Stimulated activated effector memory CD8-positive, alpha-beta T cell treated with anti-CD3 and anti-CD28 coated beads, Interleukin-12 subunit alpha, Interleukin-12 subunit beta, amount 100 ng/mL, for 72 hours (primary cell): ENCODE measurements around the gene FOXN3.
"Not testable (repeated sequence)": the region's sequence is repeated elsewhere in the genome, so short reads cannot be mapped to it uniquely, and the experiment has no call there.

Experiments
- ATAC-seq: fragments of 150-1000 bp; cut with Tn5 transposase; 2 replicates; pipeline ENCODE4 v1.10.0; 2021
- DNase-seq, 2 donors: peaks; one replicate each; pipeline ENCODE4 v3.0.0; 2021 to 2022; ENCODE audit warnings: low spot score in 2 of 2
- H3K27ac Mint-ChIP-seq: one replicate; pipeline ENCODE4 v1.8.0; 2022; ENCODE audit warnings: mild to moderate bottlenecking, mixed read lengths
- H3K36me3 Mint-ChIP-seq: one replicate; pipeline ENCODE4 v1.8.0; 2022; ENCODE audit warnings: mild to moderate bottlenecking, mixed read lengths
- H3K4me1 Mint-ChIP-seq: one replicate; pipeline ENCODE4 v1.8.0; 2022; ENCODE audit warnings: mixed read lengths
- H3K4me3 Mint-ChIP-seq: one replicate; pipeline ENCODE4 v1.8.0; 2022; ENCODE audit warnings: mild to moderate bottlenecking, mixed read lengths
- H3K9me3 Mint-ChIP-seq: one replicate; pipeline ENCODE4 v1.8.0; 2022; ENCODE audit warnings: mixed read lengths

FOXN3 gene

DNA sequence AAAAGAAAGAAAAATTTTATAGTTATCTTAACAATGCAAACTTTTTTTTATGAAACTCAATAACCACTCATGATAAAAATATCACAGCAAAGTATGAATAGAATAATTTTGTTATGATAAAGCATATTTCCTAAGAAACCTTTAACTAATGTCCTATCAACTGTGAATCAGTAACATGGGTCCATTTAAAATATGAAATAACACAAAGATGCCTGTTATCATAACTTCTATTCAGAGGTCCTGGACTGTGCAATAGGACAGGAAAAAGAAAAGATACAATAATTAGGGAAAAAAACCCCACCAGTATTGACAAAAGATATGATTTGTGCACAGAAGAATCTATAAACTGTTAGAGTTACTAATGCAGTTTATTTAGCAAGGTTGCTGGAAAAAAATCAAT is 245.4 kb downstream of the FOXN3 start:
- H3K4me1 Mint-ChIP-seq: no peaks in the 10 kb centered on the region
- peaks cover 39% of the 10 kb centered on the region for H3K36me3 Mint-ChIP-seq
- no peak overlapping the region for H3K27ac Mint-ChIP-seq

DNA sequence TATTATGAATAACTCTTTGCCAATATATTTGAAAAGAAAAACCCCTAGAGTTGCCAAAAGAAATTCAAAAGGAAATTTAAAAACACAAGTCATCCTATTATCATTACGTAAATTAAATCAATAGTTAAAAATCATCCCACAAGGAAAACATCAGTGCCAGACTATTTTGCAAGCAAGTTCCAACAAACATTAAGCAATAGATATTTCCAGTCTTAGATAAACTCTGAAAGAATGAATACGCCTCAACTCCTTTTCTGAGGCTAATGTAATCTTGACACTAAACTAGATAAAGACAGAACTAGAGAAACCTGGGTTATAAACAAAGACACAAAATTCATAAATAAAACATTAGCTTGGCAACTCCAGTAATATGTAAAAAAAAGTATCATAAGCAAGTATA is 245.9 kb downstream of the FOXN3 start:
- H3K36me3 Mint-ChIP-seq: peaks cover 35% of the 10 kb centered on the region
- no peak overlapping the region for H3K27ac Mint-ChIP-seq
- H3K4me3 Mint-ChIP-seq: no peak overlapping the region
- ATAC-seq: no peak
- DNase-seq: no peak
- no peaks in the 10 kb centered on the region for H3K9me3 Mint-ChIP-seq
- no peaks in the 10 kb centered on the region for H3K4me1 Mint-ChIP-seq

More for the DNA sequence above, 245.4 kb downstream of the FOXN3 start:
- no peak for ATAC-seq
- no peak for DNase-seq
- Mint-ChIP-seq H3K4me3 (no peak overlapping the region), H3K9me3 (no peaks in the 10 kb centered on the region)

DNA sequence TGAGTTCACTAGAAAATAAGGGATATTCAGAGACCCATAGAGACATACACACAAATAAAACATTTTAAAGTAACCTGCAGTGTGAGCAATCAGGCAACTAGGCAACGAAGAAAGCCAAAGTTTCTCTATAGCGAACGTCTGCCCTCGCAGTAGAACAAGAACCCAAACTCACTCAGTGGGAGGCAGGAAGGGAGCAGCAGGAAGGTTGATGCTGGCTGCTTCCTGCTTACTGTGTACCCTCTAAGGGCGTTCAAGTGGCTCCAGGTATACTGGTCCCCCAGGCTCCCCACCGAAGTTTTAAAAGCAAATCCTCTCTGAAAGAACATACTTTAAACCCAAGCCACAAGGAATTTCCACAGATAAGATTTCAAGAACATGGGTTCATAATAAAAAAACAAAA is 249.3 kb downstream of the FOXN3 start:
- Mint-ChIP-seq H3K4me1 (peaks cover 18% of the 10 kb centered on the region), H3K4me3 (no peak overlapping the region), H3K27ac (no peak overlapping the region), H3K36me3 (peaks cover 36% of the 10 kb centered on the region), H3K9me3 (no peaks in the 10 kb centered on the region)
- no peak for ATAC-seq
- DNase-seq: no peak

DNA sequence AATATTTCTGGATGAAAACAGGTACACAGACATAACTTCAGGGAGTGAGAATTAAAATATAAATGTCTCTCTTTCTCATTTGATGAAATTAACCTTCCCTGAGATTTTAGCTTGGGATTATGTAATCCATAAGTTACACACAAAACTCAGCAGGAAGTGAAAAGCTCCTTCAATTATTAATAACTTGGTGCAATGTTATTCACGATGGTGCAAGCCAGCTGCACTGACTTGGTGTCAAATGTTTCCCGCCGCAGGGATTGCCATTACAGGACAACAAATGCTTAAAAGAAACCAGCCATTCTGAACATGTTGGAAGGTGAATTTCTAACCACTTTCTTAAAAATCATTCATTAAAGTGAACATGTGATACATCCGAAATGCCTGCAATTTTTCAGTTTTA is 250.4 kb downstream of the FOXN3 start:
- Mint-ChIP-seq H3K36me3 (peaks cover 42% of the 10 kb centered on the region), H3K4me3 (no peak overlapping the region), H3K27ac (no peak overlapping the region), H3K4me1 (peaks cover 18% of the 10 kb centered on the region), H3K9me3 (no peaks in the 10 kb centered on the region)
- DNase-seq (no peak), ATAC-seq (no peak)

GRCh38 chr14:89165189-89166181 is 251.5 kb downstream of the FOXN3 start:
- DNase-seq (no peak), ATAC-seq (peak; percentile 24)
- H3K36me3 Mint-ChIP-seq: peaks cover 53% of the 10 kb centered on the region
- H3K4me1 Mint-ChIP-seq: peaks cover 18% of the 10 kb centered on the region
- H3K9me3 Mint-ChIP-seq: no peaks in the 10 kb centered on the region
- H3K27ac Mint-ChIP-seq: peak overlapping the region; percentile 88
- H3K4me3 Mint-ChIP-seq: peak overlapping the region; percentile 41

DNA sequence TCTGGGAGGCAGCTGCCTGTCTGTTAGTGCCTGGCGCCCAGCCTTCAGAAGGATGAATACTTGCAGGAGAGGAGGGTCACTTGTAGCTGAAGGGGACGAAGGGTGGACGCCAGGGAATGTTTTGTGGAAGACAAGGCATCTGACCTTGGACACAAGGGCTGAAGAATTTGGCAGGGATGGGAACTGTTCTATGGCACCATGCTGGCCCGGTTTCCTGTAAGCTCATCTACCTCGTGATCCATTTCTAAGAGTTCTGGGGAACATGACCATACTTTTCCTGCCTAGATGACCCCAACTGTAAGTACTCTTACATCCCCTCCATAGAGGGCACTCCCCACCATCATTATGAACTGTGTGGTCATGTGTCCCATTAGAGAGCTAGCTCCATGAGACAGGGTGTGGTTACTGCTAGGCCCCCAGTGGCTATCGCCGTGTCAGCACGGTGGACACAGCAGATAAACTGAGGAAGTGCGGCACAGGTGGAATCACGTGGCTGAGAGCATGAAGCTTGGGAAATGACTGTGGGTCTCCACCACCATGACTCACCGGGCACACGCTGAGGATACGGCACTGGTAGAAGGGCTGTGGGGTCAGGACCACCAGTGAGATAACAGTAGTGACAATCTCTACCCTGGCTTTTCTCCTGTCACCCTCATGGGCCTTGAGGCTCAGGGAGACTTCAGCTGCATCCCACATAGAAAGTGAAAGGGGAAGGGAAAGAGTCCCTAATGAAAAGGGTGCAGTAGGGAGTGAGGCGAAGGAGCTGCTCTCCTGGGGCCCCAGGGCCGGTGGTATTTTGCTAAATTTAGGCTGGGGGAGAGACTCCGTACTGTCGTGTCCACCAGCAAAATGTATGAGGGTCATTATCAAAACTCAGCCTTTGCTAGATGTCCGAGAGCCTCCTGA is 252.6 kb downstream of the FOXN3 start:
- Mint-ChIP-seq H3K27ac (peak overlapping the region; percentile 88), H3K9me3 (no peaks in the 10 kb centered on the region), H3K36me3 (peaks cover 62% of the 10 kb centered on the region), H3K4me3 (no peak overlapping the region), H3K4me1 (peaks cover 18% of the 10 kb centered on the region)
- no peak for DNase-seq
- ATAC-seq: peak; percentile 32

DNA sequence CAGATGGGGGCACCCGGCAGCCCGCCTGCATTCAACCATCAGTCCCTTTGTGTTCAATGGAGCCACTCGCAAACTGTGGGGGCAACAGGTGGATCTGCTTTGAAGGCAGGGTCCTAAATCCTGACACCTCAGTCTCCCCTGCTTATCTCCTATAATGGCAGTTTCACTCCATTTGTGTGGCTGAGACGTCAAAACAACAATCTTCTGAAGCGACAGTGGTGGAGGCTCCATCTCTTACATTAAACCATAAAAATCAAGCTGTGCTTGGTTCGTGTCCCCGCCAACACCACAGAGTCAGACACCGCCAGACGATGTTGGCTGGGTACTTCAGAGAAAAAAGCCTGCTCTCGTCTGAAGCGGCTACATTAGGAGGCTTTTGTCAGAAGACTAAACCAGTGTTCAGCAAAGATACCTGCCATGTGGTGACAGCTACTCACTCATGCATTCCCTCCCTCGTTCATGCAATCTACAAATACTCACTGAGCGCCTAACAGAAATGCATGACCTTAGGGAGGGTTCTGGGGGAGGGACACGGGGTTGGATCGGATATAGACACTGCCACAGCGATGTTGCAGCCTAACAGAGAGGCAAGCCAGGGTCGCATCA is 253.9 kb downstream of the FOXN3 start:
- no peak for ATAC-seq
- H3K4me1 Mint-ChIP-seq: peaks cover 18% of the 10 kb centered on the region
- DNase-seq: no peak
- H3K27ac Mint-ChIP-seq: no peak overlapping the region
- no peak overlapping the region for H3K4me3 Mint-ChIP-seq
- peaks cover 66% of the 10 kb centered on the region for H3K36me3 Mint-ChIP-seq
- no peaks in the 10 kb centered on the region for H3K9me3 Mint-ChIP-seq

DNA sequence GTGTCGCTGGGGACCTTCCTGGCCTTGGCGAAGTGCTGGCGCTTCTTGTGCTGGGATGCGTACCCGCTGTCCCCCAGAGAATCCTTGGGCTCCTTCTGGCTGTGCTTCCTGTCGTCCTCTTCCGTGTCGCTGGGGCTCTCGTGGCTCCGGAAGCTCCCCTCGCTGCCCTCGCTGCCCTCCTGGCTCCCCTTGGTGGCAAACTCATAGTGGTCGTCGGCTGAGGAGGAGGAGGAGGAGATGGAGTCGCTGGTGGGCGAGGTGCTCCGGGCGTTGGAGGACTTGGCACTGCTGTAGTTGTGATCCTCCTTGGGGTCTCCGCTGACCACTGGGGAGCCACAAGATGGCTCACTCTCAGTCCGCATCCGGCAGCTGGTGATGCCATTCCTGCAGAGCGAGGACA is 254.4 kb downstream of the FOXN3 start:
- Mint-ChIP-seq H3K9me3 (no peaks in the 10 kb centered on the region), H3K4me1 (peaks cover 18% of the 10 kb centered on the region), H3K4me3 (no peak overlapping the region), H3K36me3 (peaks cover 68% of the 10 kb centered on the region), H3K27ac (no peak overlapping the region)
- no peak for ATAC-seq
- no peak for DNase-seq

DNA sequence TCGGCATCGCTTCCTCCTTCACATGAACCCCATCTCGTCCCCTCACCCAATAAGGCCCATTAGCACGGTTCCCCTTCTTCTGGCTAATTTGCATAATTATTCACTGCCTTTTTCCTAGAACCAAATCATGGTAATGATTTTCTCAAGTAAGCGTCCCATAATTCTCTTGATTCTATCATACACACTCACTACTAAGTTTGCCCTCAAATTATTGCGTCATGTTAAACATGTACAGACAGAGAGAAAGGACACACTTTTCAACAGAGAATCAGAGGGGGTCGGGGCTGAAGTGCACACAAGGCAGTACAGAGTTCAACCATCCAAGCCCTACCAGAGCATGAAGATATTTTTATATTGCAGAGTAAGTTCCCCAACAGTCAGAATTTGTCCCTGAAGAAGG is 256.6 kb downstream of the FOXN3 start:
- Mint-ChIP-seq H3K9me3 (no peaks in the 10 kb centered on the region), H3K4me3 (no peak overlapping the region), H3K27ac (peak overlapping the region; percentile 32), H3K4me1 (peaks cover 14% of the 10 kb centered on the region), H3K36me3 (peaks cover 66% of the 10 kb centered on the region)
- ATAC-seq (no peak), DNase-seq (no peak)

DNA sequence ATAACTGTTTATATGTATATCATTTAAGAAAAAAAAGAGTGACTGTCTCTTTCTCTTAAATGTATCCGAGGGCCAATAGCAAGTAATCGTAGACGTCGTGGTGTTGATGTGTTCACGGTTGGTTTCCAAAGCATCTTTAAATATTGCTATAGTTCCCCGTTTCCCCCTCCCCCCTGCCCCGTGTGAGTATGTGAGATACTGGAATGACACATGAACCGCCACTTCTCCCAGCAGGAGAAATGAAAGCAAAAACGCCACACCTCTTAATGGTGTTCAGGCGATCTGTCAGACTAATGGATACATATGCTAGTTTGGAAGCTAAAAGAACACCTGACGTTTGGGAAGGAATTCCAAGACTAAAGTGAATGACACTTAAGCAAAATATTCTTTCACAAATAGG is 258.3 kb downstream of the FOXN3 start:
- DNase-seq: no peak
- Mint-ChIP-seq H3K9me3 (no peaks in the 10 kb centered on the region), H3K27ac (no peak overlapping the region), H3K4me1 (no peaks in the 10 kb centered on the region), H3K36me3 (peaks cover 55% of the 10 kb centered on the region), H3K4me3 (no peak overlapping the region)
- ATAC-seq: no peak

DNA sequence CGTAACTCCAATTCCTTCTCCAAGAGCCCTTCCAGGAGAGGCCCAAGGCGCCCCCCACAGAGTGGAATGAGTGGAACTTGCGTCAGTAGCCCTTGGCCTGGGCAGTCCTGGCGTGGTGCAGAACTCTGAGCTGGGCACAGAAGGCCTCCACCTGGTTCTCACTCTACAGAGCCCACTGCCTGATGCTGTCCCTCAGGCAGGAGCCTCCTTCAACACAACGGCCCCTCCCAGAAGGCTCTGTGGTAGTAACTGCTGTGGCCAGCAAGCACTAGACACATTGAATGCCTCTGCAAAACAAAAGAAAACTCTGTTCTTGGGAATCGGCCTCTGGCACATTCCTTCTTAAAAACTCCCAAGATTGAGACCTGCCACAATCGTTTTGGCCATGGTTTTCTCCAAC is 258.9 kb downstream of the FOXN3 start:
- not testable (repeated sequence) for H3K9me3 Mint-ChIP-seq, H3K27ac Mint-ChIP-seq, DNase-seq, H3K4me1 Mint-ChIP-seq, ATAC-seq, H3K4me3 Mint-ChIP-seq
- peaks cover 50% of the 10 kb centered on the region for H3K36me3 Mint-ChIP-seq

- Mint-ChIP-seq H3K4me3 (no peak overlapping the region), H3K4me1 (no peaks in the 10 kb centered on the region), H3K9me3 (peaks cover 2% of the 10 kb centered on the region), H3K27ac (no peak overlapping the region), H3K36me3 (peaks cover 24% of the 10 kb centered on the region)
- ATAC-seq: no peak
- no peak for DNase-seq
These were observed 261.5 kb downstream of the FOXN3 start for GRCh38 chr14:89155491-89155890.

- H3K36me3 Mint-ChIP-seq, H3K4me3 Mint-ChIP-seq, DNase-seq, H3K4me1 Mint-ChIP-seq, H3K27ac Mint-ChIP-seq, ATAC-seq, H3K9me3 Mint-ChIP-seq: not testable (repeated sequence)
These were observed 265.3 kb downstream of the FOXN3 start for GRCh38 chr14:89151693-89152092.

DNA sequence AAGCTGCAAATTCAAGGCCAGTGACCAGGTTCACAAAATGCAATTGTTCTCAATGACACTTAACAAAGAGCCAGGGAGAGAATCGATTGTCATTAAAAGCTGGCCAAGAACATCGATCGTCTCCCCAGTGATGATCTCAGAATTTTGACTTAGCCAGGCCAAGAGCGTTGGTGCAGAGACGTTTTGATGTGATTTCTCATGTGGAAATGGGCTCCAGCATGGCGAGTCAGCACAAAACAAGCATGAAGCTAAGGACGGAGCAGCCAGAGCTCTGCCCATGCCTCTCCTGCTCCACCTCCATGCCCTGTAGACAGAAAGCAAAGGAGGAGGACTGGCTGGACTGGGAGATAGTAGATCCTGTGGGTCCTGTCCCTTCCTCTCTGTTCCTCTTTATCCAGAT is 270.8 kb downstream of the FOXN3 start:
- ATAC-seq (no peak), DNase-seq (no peak)
- Mint-ChIP-seq H3K9me3 (no peaks in the 10 kb centered on the region), H3K4me1 (no peaks in the 10 kb centered on the region), H3K36me3 (no peaks in the 10 kb centered on the region), H3K27ac (no peak overlapping the region), H3K4me3 (no peak overlapping the region)

DNA sequence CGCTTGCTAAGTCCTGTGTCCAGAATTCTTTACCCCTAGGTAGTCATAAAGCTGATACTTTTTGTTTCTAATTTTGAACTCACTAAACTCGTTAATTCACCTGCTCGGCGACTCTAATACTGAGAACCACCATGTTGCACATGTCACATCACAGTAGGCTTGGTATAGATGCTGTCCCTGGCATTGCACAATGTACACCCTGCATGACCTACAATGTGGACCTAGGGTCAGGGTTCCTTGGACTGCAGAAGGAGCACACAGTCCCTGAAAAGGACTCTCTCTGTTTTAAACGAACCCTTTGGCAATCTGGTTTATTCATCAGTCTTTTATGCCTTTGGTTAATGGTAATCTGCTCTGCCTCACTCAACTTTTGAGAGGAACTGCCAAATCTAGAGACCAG is 272.4 kb downstream of the FOXN3 start:
- Mint-ChIP-seq H3K9me3 (no peaks in the 10 kb centered on the region), H3K4me3 (no peak overlapping the region), H3K4me1 (no peaks in the 10 kb centered on the region), H3K36me3 (no peaks in the 10 kb centered on the region), H3K27ac (no peak overlapping the region)
- no peak for ATAC-seq
- DNase-seq: no peak
